ENCODE data around the gene PCNT.

- TF ChIP-seq POLR2A (IDR thresholded peaks at IDR 0.05) (no peak), CTCF (IDR thresholded peaks at IDR 0.05) (no peak)
Measured at GRCh38 chr21:46352164-46352515, 28.2 kb downstream of the PCNT start.

Measured in lower leg skin (tissue), 3 donors.